Endothelial cell of umbilical vein (primary cell): ENCODE data around the gene CXorf66. TPM values are rescaled to one million over a fixed set of nuclear protein-coding genes. Genes with fewer than 3 reads are reported as not detected.

Source experiments
- BruUV-seq: library from RNA; stranded (reverse); fragments of 400-500 nt; replicated peaks from 2 replicates; lab custom pipeline; 2021; lab: Mats Ljungman, UMichigan
- CTCF ChIA-PET: fragments of 300-600, 350-600 bp; sonication (Branson Sonifier 250); formaldehyde crosslinking; loops from one replicate; lab custom pipeline; 2021; ENCODE audit warnings: antibody characterized with exemption, inconsistent platforms; lab: Charles Lee
- POLR2A ChIA-PET: fragments of 300-600, 350-600 bp; sonication (Branson Sonifier 250); formaldehyde crosslinking; loops from one replicate; lab custom pipeline; 2021; ENCODE audit warnings: antibody characterized with exemption, inconsistent platforms; lab: Charles Lee
- DNase-seq: peaks from one replicate; pipeline ENCODE4 v3.0.0-alpha.2; 2011; ENCODE audit warnings: low read depth, low spot score
- FAIRE-seq: peaks from 2 replicates; lab custom pipeline; 2011; peaks lifted over from hg19 to GRCh38; lab: Jason Lieb, UNC
- H2AFZ ChIP-seq: 2 replicates; pipeline ENCODE4 v1.6.0; 2012; ENCODE audit warnings: low read depth, low read length, control low read depth, inconsistent platforms
- H3K27ac ChIP-seq: 2 replicates; pipeline ENCODE4 v1.5.1; 2011; ENCODE audit warnings: low read depth, mild to moderate bottlenecking, control low read depth, low read length, moderate library complexity; ENCODE audit not compliant: insufficient read depth
- H3K27me3 ChIP-seq, 2 experiments: 2 replicates each; pipeline versions ENCODE4 v1.6.0 to v1.6.1; 2011; ENCODE audit warnings: low read length in 2 of 2, mixed read lengths in 1 of 2; ENCODE audit not compliant: control insufficient read depth in 2 of 2, insufficient read depth in 2 of 2
- H3K36me3 ChIP-seq, 2 experiments: 2 replicates in 1 of 2; 3 replicates in 1 of 2; pipeline ENCODE4 v1.5.1; 2011; ENCODE audit warnings: low read length in 2 of 2, mild to moderate bottlenecking in 1 of 2, moderate library complexity in 1 of 2; ENCODE audit not compliant: control insufficient read depth in 2 of 2, insufficient read depth in 2 of 2; ENCODE audit errors: extremely low read depth in 1 of 2
- H3K4me1 ChIP-seq: 3 replicates; pipeline ENCODE4 v1.5.1; 2011; ENCODE audit warnings: mild to moderate bottlenecking, low read length; ENCODE audit not compliant: control insufficient read depth, insufficient read depth; ENCODE audit errors: extremely low read depth
- H3K4me2 ChIP-seq: 2 replicates; pipeline ENCODE4 v1.6.1; 2011; ENCODE audit warnings: low read length, control low read depth, mixed read lengths; ENCODE audit not compliant: insufficient read depth
- H3K4me3 ChIP-seq, 3 experiments: fragments of 200-600 bp in 1 of 3; sonication (generic), shearing (Covaris generic) in 1 of 3; replicated peaks in 1 of 3; 2 replicates each; pipeline ENCODE4 v1.5.1; 2011 to 2016; ENCODE audit warnings: control low read depth in 3 of 3, low read length in 3 of 3, mild to moderate bottlenecking in 2 of 3, inconsistent platforms in 1 of 3, low read depth in 1 of 3, moderate library complexity in 1 of 3; ENCODE audit not compliant: insufficient read depth in 1 of 3
- H3K79me2 ChIP-seq: 2 replicates; pipeline ENCODE4 v1.6.0; 2012; ENCODE audit warnings: low read length, inconsistent platforms; ENCODE audit not compliant: control insufficient read depth, insufficient read depth
- H3K9ac ChIP-seq: replicated peaks from 2 replicates; pipeline ENCODE3; 2011; ENCODE audit warnings: low read length, control low read depth; ENCODE audit not compliant: insufficient read depth; ENCODE audit errors: extremely low read depth
- H3K9me1 ChIP-seq: replicated peaks from 3 replicates; pipeline ENCODE4 v1.6.0; 2011; ENCODE audit warnings: mild to moderate bottlenecking, low read length; ENCODE audit not compliant: control insufficient read depth, insufficient read depth; ENCODE audit errors: extremely low read depth
- H3K9me3 ChIP-seq: replicated peaks from 2 replicates; pipeline ENCODE4 v1.5.1; 2012; ENCODE audit warnings: low read length, inconsistent platforms; ENCODE audit not compliant: control insufficient read depth, insufficient read depth
- H4K20me1 ChIP-seq: replicated peaks from 2 replicates; pipeline ENCODE3; 2011; ENCODE audit warnings: mild to moderate bottlenecking, low read length; ENCODE audit not compliant: control insufficient read depth, insufficient read depth; ENCODE audit errors: extremely low read depth
- EZH2 ChIP-seq: IDR thresholded peaks from 2 replicates; pipeline ENCODE4 v1.6.1; 2012; ENCODE audit warnings: borderline replicate concordance, low read depth, mild to moderate bottlenecking, moderate library complexity, low read length, inconsistent platforms; ENCODE audit not compliant: severe bottlenecking
- FOS ChIP-seq: IDR thresholded peaks from 2 replicates; pipeline ENCODE4 v1.6.1; 2011; ENCODE audit warnings: mild to moderate bottlenecking, low read length, moderate library complexity, borderline replicate concordance; ENCODE audit not compliant: insufficient read depth
- GATA2 ChIP-seq: IDR thresholded peaks from 2 replicates; pipeline ENCODE4 v1.7.0; 2011; ENCODE audit warnings: low read depth, mild to moderate bottlenecking, moderate library complexity, mixed read lengths, low read length; ENCODE audit not compliant: insufficient read length, insufficient read depth
- JUN ChIP-seq: IDR thresholded peaks from 2 replicates; pipeline ENCODE4 v1.6.1; 2011; ENCODE audit warnings: borderline replicate concordance, low read depth; ENCODE audit not compliant: insufficient read length, insufficient read depth
- MYC ChIP-seq: IDR thresholded peaks from one replicate; pipeline ENCODE4 v1.6.1; 2011; ENCODE audit warnings: mild to moderate bottlenecking, low read depth, low read length
- POLR2A ChIP-seq: IDR thresholded peaks from 2 replicates; pipeline ENCODE4 v1.6.1; 2012; ENCODE audit warnings: low read depth, mild to moderate bottlenecking, control low read depth, low read length
- POLR2AphosphoS5 ChIP-seq: IDR thresholded peaks from 2 replicates; pipeline ENCODE4 v1.6.1; 2012; ENCODE audit warnings: low read depth, mild to moderate bottlenecking, control low read depth, low read length, moderate library complexity; ENCODE audit not compliant: insufficient read depth
- dilution Hi-C: fragments of 300-500 bp; cut with MboI; formaldehyde crosslinking; loops from one replicate; pipeline ENCODE4 v1.15.0; 2019; ENCODE audit warnings: low sequenced_read_pairs; ENCODE audit not compliant: extremely low pct_ligation_motif_present
- intact Hi-C: fragments of 100-400 bp; cut with micrococcal nuclease; formaldehyde crosslinking; loops from one replicate; pipeline ENCODE4 v1.10.0; 2022
- polyA plus RNA-seq, 4 experiments: library from polyadenylated mRNA; depleted of rRNA in 3 of 4; stranded (reverse) in 3 of 4; unstranded in 1 of 4; fragments of >200 nt; gene quantifications; 2 replicates each; pipeline versions ENCODE4 v1.2.1 to v1.2.3, GENCODE V29; 2011 to 2012; ENCODE audit warnings: missing spikeins in 1 of 4
- total RNA-seq: library from RNA; stranded (reverse); gene quantifications from 2 replicates; pipeline ENCODE4 v1.2.3, GENCODE V29; 2021
- TF ChIP-seq, protein P1 (sequence below): IDR thresholded peaks from 2 replicates; pipeline ENCODE4 v1.6.1; 2011; ENCODE audit not compliant: insufficient read depth, insufficient read length
- TF ChIP-seq, protein P2 (sequence below), 2 donors: IDR thresholded peaks; 1 replicate in 1 of 2; 2 replicates in 1 of 2; pipeline ENCODE4 v1.5.1; 2011; ENCODE audit warnings: low read length in 2 of 2, mild to moderate bottlenecking in 2 of 2, moderate library complexity in 2 of 2, control low read depth in 1 of 2, inconsistent platforms in 1 of 2, low read depth in 1 of 2; ENCODE audit not compliant: insufficient read depth in 1 of 2; ENCODE audit errors: extremely low read depth in 1 of 2

The CXorf66 gene
- total and polyA plus RNA-seq, 2 donors (not counting 3 experiments of a cell fraction or from before 2014, with no cell fraction given) = not detected

GRCh38 chrX:139972113-139972512 is 6.8 kb upstream of the CXorf66 start:
- no peak for FAIRE-seq
- no peaks in the 10 kb centered on the region for H3K9me3 ChIP-seq
- intact Hi-C loops = no loop called here

More at GRCh38 chrX:139972113-139972512, 6.8 kb upstream of the CXorf66 start:
- Histone ChIP-seq H3K9me1 (no peaks in the 10 kb centered on the region), H2AFZ (no peak overlapping the region), H3K4me1 (no peaks in the 10 kb centered on the region), H3K4me2 (no peak overlapping the region), H3K79me2 (no peaks in the 10 kb centered on the region), H3K4me3 (no peak overlapping the region), H3K27me3 (no peaks in the 10 kb centered on the region), H4K20me1 (no peaks in the 10 kb centered on the region), H3K27ac (no peak overlapping the region), H3K9ac (no peak overlapping the region), H3K36me3 (no peaks in the 10 kb centered on the region)
- CTCF ChIA-PET = no interaction called here
- dilution Hi-C loops = no loop called here
- BruUV-seq = no TSS peak
- TF ChIP-seq MYC = no peak
- TF ChIP-seq, protein P1, sequence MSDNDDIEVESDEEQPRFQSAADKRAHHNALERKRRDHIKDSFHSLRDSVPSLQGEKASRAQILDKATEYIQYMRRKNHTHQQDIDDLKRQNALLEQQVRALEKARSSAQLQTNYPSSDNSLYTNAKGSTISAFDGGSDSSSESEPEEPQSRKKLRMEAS = no peak
- TF ChIP-seq, protein P2, sequence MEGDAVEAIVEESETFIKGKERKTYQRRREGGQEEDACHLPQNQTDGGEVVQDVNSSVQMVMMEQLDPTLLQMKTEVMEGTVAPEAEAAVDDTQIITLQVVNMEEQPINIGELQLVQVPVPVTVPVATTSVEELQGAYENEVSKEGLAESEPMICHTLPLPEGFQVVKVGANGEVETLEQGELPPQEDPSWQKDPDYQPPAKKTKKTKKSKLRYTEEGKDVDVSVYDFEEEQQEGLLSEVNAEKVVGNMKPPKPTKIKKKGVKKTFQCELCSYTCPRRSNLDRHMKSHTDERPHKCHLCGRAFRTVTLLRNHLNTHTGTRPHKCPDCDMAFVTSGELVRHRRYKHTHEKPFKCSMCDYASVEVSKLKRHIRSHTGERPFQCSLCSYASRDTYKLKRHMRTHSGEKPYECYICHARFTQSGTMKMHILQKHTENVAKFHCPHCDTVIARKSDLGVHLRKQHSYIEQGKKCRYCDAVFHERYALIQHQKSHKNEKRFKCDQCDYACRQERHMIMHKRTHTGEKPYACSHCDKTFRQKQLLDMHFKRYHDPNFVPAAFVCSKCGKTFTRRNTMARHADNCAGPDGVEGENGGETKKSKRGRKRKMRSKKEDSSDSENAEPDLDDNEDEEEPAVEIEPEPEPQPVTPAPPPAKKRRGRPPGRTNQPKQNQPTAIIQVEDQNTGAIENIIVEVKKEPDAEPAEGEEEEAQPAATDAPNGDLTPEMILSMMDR (IDR thresholded peaks at IDR 0.05; ENCODE audit: extremely low read depth in 1 of 2, insufficient read depth in 1 of 2, low read depth in 1 of 2, low read length in 2 of 2) = no peak
- no peak for TF ChIP-seq GATA2
- TF ChIP-seq FOS = no peak
- TF ChIP-seq POLR2A = no peak
- TF ChIP-seq POLR2AphosphoS5 = no peak
- TF ChIP-seq EZH2 = no peak
- TF ChIP-seq JUN = no peak
- no peak for DNase-seq
- POLR2A ChIA-PET = no interaction called here
